HEK293 (cell line): Measurements from ENCODE around the gene YIPF3.

Experiments used
- CTCF ChIA-PET: fragments of 350-600 bp; formaldehyde crosslinking; extraction: SDS; loops from one replicate; lab custom pipeline; 2021; ENCODE audit warnings: antibody characterized with exemption; lab: Yijun Ruan, JAX
- POLR2A ChIA-PET: fragments of 300-600 bp; formaldehyde crosslinking; extraction: SDS; loops from one replicate; lab custom pipeline; 2020; ENCODE audit warnings: antibody characterized with exemption, inconsistent platforms; lab: Yijun Ruan, JAX
- H3K27ac ChIP-seq: fragments of 200-500 bp; sonication (Bioruptor generic); 2 replicates; pipeline ENCODE4 v1.5.1; 2014; ENCODE audit warnings: low read depth, low read length, control low read depth, inconsistent platforms; ENCODE audit errors: extremely low read depth
- H3K36me3 ChIP-seq, 2 experiments: fragments of 200-500 bp in 1 of 2; sonication (Bioruptor generic) in 1 of 2; 1 replicate in 1 of 2; 2 replicates in 1 of 2; pipeline ENCODE4 v1.5.1; 2014 to 2017; ENCODE audit warnings: inconsistent platforms in 2 of 2, low read length in 2 of 2; ENCODE audit not compliant: control insufficient read depth in 2 of 2, insufficient read depth in 1 of 2
- H3K4me1 ChIP-seq: fragments of 200-500 bp; sonication (Bioruptor generic); 2 replicates; pipeline ENCODE4 v1.5.1; 2014; ENCODE audit warnings: mild to moderate bottlenecking, low read length, inconsistent platforms; ENCODE audit not compliant: control insufficient read depth, insufficient read depth
- H3K4me3 ChIP-seq: 2 replicates; pipeline ENCODE4 v1.5.1; 2011; ENCODE audit warnings: low read depth, mild to moderate bottlenecking, control low read depth, low read length, moderate library complexity
- H3K9me3 ChIP-seq: fragments of 200-500 bp; sonication (Bioruptor generic); 2 replicates; pipeline ENCODE4 v1.5.1; 2014; ENCODE audit warnings: low read depth, low read length, inconsistent platforms; ENCODE audit not compliant: control insufficient read depth, insufficient read depth
- EGR2 ChIP-seq: fragments of 450-650 bp; formaldehyde crosslinking; IDR thresholded peaks from 2 replicates; pipeline ENCODE4 v1.5.1; 2016; ENCODE audit warnings: low read depth, missing biosample characterization, missing genetic modification characterization
- GLI2 ChIP-seq: fragments of 450-650 bp; formaldehyde crosslinking; IDR thresholded peaks from 2 replicates; pipeline ENCODE4; 2017; ENCODE audit warnings: missing biosample characterization, missing genetic modification characterization, low read depth, borderline replicate concordance
- REPIN1 ChIP-seq: fragments of 450-650 bp; formaldehyde crosslinking; IDR thresholded peaks from 2 replicates; pipeline ENCODE4 v1.5.1; 2017; ENCODE audit warnings: missing biosample characterization, missing genetic modification characterization, low read depth
- SCRT1 ChIP-seq: fragments of 450-650 bp; formaldehyde crosslinking; IDR thresholded peaks from 2 replicates; pipeline ENCODE4 v1.5.1; 2016; ENCODE audit warnings: missing biosample characterization, missing genetic modification characterization, borderline replicate concordance
- ZBTB20 ChIP-seq: fragments of 450-650 bp; formaldehyde crosslinking; IDR thresholded peaks from 2 replicates; pipeline ENCODE4 v1.5.1; 2016; ENCODE audit warnings: missing biosample characterization, missing genetic modification characterization
- ZFHX2 ChIP-seq: fragments of 450-650 bp; formaldehyde crosslinking; conservative IDR thresholded peaks from 2 replicates; pipeline ENCODE4 v1.5.1; 2016; ENCODE audit warnings: missing biosample characterization, missing genetic modification characterization
- ZNF112 ChIP-seq: fragments of 450-650 bp; formaldehyde crosslinking; IDR thresholded peaks from 2 replicates; pipeline ENCODE4 v1.5.0; 2017; ENCODE audit warnings: missing biosample characterization, missing genetic modification characterization
- ZNF19 ChIP-seq: fragments of 450-650 bp; formaldehyde crosslinking; IDR thresholded peaks from 2 replicates; pipeline ENCODE4; 2016; ENCODE audit warnings: missing biosample characterization, missing genetic modification characterization, low read depth
- ZNF416 ChIP-seq: fragments of 450-650 bp; formaldehyde crosslinking; IDR thresholded peaks from 2 replicates; pipeline ENCODE4 v1.5.1; 2016; ENCODE audit warnings: missing biosample characterization, missing genetic modification characterization
- ZNF623 ChIP-seq: fragments of 450-650 bp; formaldehyde crosslinking; IDR thresholded peaks from 2 replicates; pipeline ENCODE4 v1.5.1; 2016; ENCODE audit warnings: missing biosample characterization, missing genetic modification characterization
- ZNF664 ChIP-seq: fragments of 450-650 bp; formaldehyde crosslinking; IDR thresholded peaks from 2 replicates; pipeline ENCODE4 v1.5.1; 2016; ENCODE audit warnings: missing biosample characterization, missing genetic modification characterization
- ZNF785 ChIP-seq: fragments of 450-650 bp; formaldehyde crosslinking; IDR thresholded peaks from 2 replicates; pipeline ENCODE4 v1.5.1; 2016; ENCODE audit warnings: missing biosample characterization, missing genetic modification characterization

The YIPF3 gene

DNA sequence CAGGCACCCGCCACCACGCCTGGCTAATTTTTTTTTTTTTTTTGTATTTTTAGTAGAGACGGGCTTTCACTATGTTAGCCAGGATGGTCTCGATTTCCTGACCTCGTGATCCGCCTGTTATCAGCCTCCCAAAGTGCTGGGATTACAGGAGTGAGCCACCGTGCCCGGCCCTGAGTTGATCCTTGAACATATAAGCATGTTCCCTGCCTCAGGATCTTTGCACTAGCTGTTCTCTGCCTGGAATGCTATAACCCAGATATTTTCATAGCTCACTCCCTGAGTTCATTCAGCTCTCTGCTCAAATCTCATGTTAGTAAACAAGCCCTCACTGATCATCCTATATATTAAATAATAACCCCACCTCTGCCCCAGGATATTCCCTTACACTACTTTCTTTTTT is 52.4 kb downstream of the YIPF3 start:
- no peak overlapping the region for H3K27ac ChIP-seq
- TF ChIP-seq ZNF664 (tag by site-specific recombination) (no peak), REPIN1 (tag by site-specific recombination) (no peak), ZNF785 (tag by site-specific recombination) (no peak), ZNF19 (no peak), SCRT1 (tag by site-specific recombination) (no peak), ZNF416 (tag by site-specific recombination) (no peak), ZNF112 (tag by site-specific recombination) (no peak), ZNF623 (tag by site-specific recombination) (peak; percentile 87)
- TF ChIP-seq, all 188 proteins: peak for 1

DNA sequence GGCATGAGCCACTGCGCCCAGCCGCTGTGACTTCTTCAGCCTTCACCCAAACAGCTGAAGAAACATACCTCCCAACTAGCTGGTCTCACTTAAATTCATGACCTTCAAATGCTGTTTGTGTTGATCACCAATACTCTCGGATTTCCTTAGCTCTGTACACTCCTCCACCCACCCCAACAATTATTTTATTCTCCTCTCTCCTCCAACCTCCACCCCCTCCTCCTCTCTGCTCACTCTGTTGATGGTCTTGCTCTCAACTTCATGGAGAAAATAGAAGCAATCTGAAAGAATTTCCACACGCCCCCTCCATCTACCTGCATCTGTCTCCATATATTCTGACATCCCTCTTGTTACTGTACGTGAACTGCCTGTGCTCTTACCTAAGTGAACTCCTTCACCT is 54.8 kb downstream of the YIPF3 start:
- CTCF ChIA-PET = interaction anchor here (0.7 kb wide), 2 partner anchors 243 to 503 kb away, joined by 4 to 5 read pairs; no protein-coding TSS in a partner anchor
- Histone ChIP-seq H3K9me3 (no peaks in the 10 kb centered on the region), H3K27ac (no peak overlapping the region), H3K4me1 (no peaks in the 10 kb centered on the region), H3K4me3 (no peak overlapping the region), H3K36me3 (no peaks in the 10 kb centered on the region)
- POLR2A ChIA-PET = interaction anchor here (0.8 to 1.2 kb wide), 3 partner anchors 13 to 478 kb away, joined by 4 to 5 read pairs (median 4); no protein-coding TSS in a partner anchor
- TF ChIP-seq ZBTB20 (tag by site-specific recombination) (no peak), ZFHX2 (tag by site-specific recombination) (peak; percentile 57; the same call in 1 of the 2 replicates), ZNF19 (no peak), EGR2 (tag by site-specific recombination) (peak; percentile 81; the same call in 1 of the 2 replicates), GLI2 (tag by site-specific recombination) (no peak)

More for the DNA sequence above, 52.4 kb downstream of the YIPF3 start:
- POLR2A ChIA-PET = interaction anchor here (0.7 kb wide), 1 partner anchor 32 kb away, joined by 3 read pairs; no protein-coding TSS in a partner anchor
- CTCF ChIA-PET = interaction anchor here (0.7 to 2.9 kb wide), 3 partner anchors 16 to 227 kb away, joined by 3 to 11 read pairs (median 3); no protein-coding TSS in a partner anchor
- Histone ChIP-seq H3K4me3 (no peak overlapping the region), H3K9me3 (no peaks in the 10 kb centered on the region), H3K36me3 (no peaks in the 10 kb centered on the region), H3K4me1 (peaks cover 3% of the 10 kb centered on the region; the same call in 1 of the 2 replicates)
